GM12878 (cell line): ENCODE results near the gene PRKCB. TPM values are rescaled to one million over a fixed set of nuclear protein-coding genes. Genes with fewer than 3 reads are reported as not detected.

Experiments
- ATAC-seq: fragments of 200-7000 bp; cut with Tn5 transposase; 3 replicates; pipeline ENCODE4 v1.9.1; 2020; ENCODE audit warnings: mild to moderate bottlenecking, moderate library complexity
- BruUV-seq: library from RNA; stranded (reverse); fragments of 400-500 nt; replicated peaks from 2 replicates; lab custom pipeline; 2021; lab: Mats Ljungman, UMichigan
- CTCF ChIA-PET: fragments of 300-600 bp; sonication (Branson Sonifier 250); formaldehyde crosslinking; extraction: SDS; loops from one replicate; lab custom pipeline; 2021; ENCODE audit warnings: inconsistent platforms; lab: Yijun Ruan, JAX
- POLR2A ChIA-PET: fragments of 350-600 bp; formaldehyde crosslinking; extraction: SDS; loops from one replicate; lab custom pipeline; 2021; ENCODE audit warnings: inconsistent platforms; lab: Charles Lee
- RAD21 ChIA-PET: fragments of 300-600 bp; sonication (Branson Sonifier 250); formaldehyde crosslinking; loops from one replicate; lab custom pipeline; 2023; ENCODE audit warnings: antibody characterized with exemption; ENCODE audit not compliant: unreplicated experiment; lab: Charles Lee
- SMC1A ChIA-PET: fragments of 300-600 bp; sonication (Branson Sonifier 250); formaldehyde crosslinking; loops from one replicate; lab custom pipeline; 2023; ENCODE audit not compliant: unreplicated experiment, uncharacterized antibody; lab: Charles Lee
- DNase-seq: peaks from one replicate; pipeline ENCODE4 v3.0.0-alpha.2; 2011; ENCODE audit warnings: low read depth, low spot score
- FAIRE-seq: peaks from 3 replicates; lab custom pipeline; 2011; peaks lifted over from hg19 to GRCh38; lab: Jason Lieb, UNC
- H2AFZ ChIP-seq: 2 replicates; pipeline ENCODE4 v1.6.0; 2011; ENCODE audit warnings: low read depth, low read length, control low read depth; ENCODE audit not compliant: control insufficient read depth
- H3K27ac ChIP-seq: 2 replicates; pipeline ENCODE4 v1.5.1; 2011; ENCODE audit warnings: control low read depth; ENCODE audit not compliant: control insufficient read depth, insufficient read depth
- H3K27me3 ChIP-seq, 2 experiments: replicated peaks in 1 of 2; 2 replicates each; pipeline versions ENCODE4 v1.6.0 to v1.6.1; 2011; ENCODE audit warnings: low read length in 1 of 2; ENCODE audit not compliant: control insufficient read depth in 2 of 2, insufficient read depth in 2 of 2
- H3K36me3 ChIP-seq, 2 experiments: 2 replicates each; pipeline ENCODE4 v1.5.1; 2011; ENCODE audit warnings: low read length in 1 of 2; ENCODE audit not compliant: control insufficient read depth in 2 of 2, insufficient read depth in 2 of 2
- H3K4me1 ChIP-seq: 2 replicates; pipeline ENCODE4 v1.6.1; 2011; ENCODE audit warnings: mild to moderate bottlenecking, low read length, moderate library complexity, mixed read lengths; ENCODE audit not compliant: control insufficient read depth, insufficient read depth
- H3K4me2 ChIP-seq: 2 replicates; pipeline ENCODE4 v1.6.0; 2011; ENCODE audit warnings: control low read depth; ENCODE audit not compliant: control insufficient read depth, insufficient read depth
- H3K4me3 ChIP-seq: fragments of 200-600 bp; sonication (generic); 2 replicates; pipeline ENCODE4 v1.5.1; 2016
- H3K79me2 ChIP-seq: 2 replicates; pipeline ENCODE4 v1.6.0; 2011; ENCODE audit warnings: low read length; ENCODE audit not compliant: control insufficient read depth, insufficient read depth
- H3K9ac ChIP-seq: 2 replicates; pipeline ENCODE4 v1.8.0; 2011; ENCODE audit warnings: low read length, control low read depth, mixed read lengths; ENCODE audit not compliant: control insufficient read depth, insufficient read depth
- H3K9me3 ChIP-seq: replicated peaks from 3 replicates; pipeline ENCODE4 v1.5.1; 2011; ENCODE audit warnings: mild to moderate bottlenecking, low read length; ENCODE audit not compliant: control insufficient read depth, insufficient read depth
- H4K20me1 ChIP-seq: 2 replicates; pipeline ENCODE4 v1.6.0; 2011; ENCODE audit not compliant: control insufficient read depth, insufficient read depth
- ATF2 ChIP-seq: IDR thresholded peaks from 2 replicates; pipeline ENCODE4 v1.6.1; 2012; ENCODE audit warnings: low read length, inconsistent platforms
- BHLHE40 ChIP-seq, 2 experiments: fragments of 450-650 bp in 1 of 2; IDR thresholded peaks; 2 replicates each; pipeline ENCODE4 v1.6.1; 2011 to 2017; ENCODE audit warnings: low read depth in 2 of 2, borderline replicate concordance in 1 of 2, improper control_type of control experiment in 1 of 2, low read length in 1 of 2, mild to moderate bottlenecking in 1 of 2
- BRCA1 ChIP-seq: IDR thresholded peaks from 2 replicates; pipeline ENCODE4 v1.6.1; 2011; ENCODE audit warnings: low read depth, low read length, improper control_type of control experiment
- ESRRA ChIP-seq: IDR thresholded peaks from 2 replicates; pipeline ENCODE4 v1.6.1; 2012; ENCODE audit warnings: mild to moderate bottlenecking, low read length, improper control_type of control experiment
- IKZF1 ChIP-seq: fragments of 450-650 bp; conservative IDR thresholded peaks from 2 replicates; pipeline ENCODE4 v1.6.1; 2017; ENCODE audit warnings: antibody characterized with exemption, mild to moderate bottlenecking
- MYC ChIP-seq: IDR thresholded peaks from 2 replicates; pipeline ENCODE4 v1.6.1; 2011; ENCODE audit warnings: mild to moderate bottlenecking, low read length, moderate library complexity, inconsistent platforms; ENCODE audit not compliant: insufficient read depth, insufficient replicate concordance, insufficient read length, severe bottlenecking
- PBX3 ChIP-seq: IDR thresholded peaks from 2 replicates; pipeline ENCODE4 v1.6.1; 2011; ENCODE audit warnings: mild to moderate bottlenecking, low read depth, low read length, moderate library complexity; ENCODE audit not compliant: insufficient replicate concordance
- USF2 ChIP-seq: IDR thresholded peaks from 2 replicates; pipeline ENCODE4 v1.6.1; 2011; ENCODE audit warnings: low read depth, low read length, improper control_type of control experiment, borderline replicate concordance
- ZZZ3 ChIP-seq: IDR thresholded peaks from 2 replicates; pipeline ENCODE4 v1.6.1; 2011; ENCODE audit warnings: low read depth; ENCODE audit not compliant: control insufficient read depth, insufficient read length
- WGBS: methylation state at CpG from one replicate; pipeline ENCODE4 v1.1.6; 2016; ENCODE audit warnings: low lambda C conversion rate; ENCODE audit not compliant: insufficient replicate concordance, insufficient coverage; ENCODE audit errors: missing lambda C conversion rate; 5-methylcytosine and 5-hydroxymethylcytosine counted together
- in situ Hi-C: fragments of 300-500 bp; cut with MboI; formaldehyde crosslinking; loops from 9 replicates; pipeline ENCODE4 v1.14.3; 2018; ENCODE audit warnings: mixed read lengths
- intact Hi-C: fragments of 100-400 bp; cut with micrococcal nuclease; formaldehyde crosslinking; loops from one replicate; pipeline ENCODE4 v1.14.2; 2022; ENCODE audit not compliant: unreplicated experiment
- polyA plus RNA-seq, 11 experiments: library from polyadenylated mRNA; depleted of rRNA in 4 of 11; unstranded in 6 of 11; stranded (reverse) in 5 of 11; fragments of >200 nt; fragmentation: Nextera tagmentation in 4 of 11; fragmentation: Illumina TruSeq in 1 of 11; extraction: Ambion mirVana in 4 of 11; extraction: Trizol in 1 of 11; gene quantifications; 1 replicate in 1 of 11; 2 replicates in 10 of 11; pipeline versions ENCODE4 v1.2.1 to v1.2.3, GENCODE V29; 2011 to 2016; ENCODE audit warnings: inconsistent platforms in 2 of 11, missing spikeins in 2 of 11, low read depth in 1 of 11
- total RNA-seq, 4 experiments: library from RNA; depleted of rRNA in 3 of 4; stranded (reverse); fragments of >200 nt in 3 of 4; fragmentation: Illumina TruSeq in 1 of 4; extraction: Trizol in 1 of 4; gene quantifications; 2 replicates each; pipeline versions ENCODE4 v1.2.1 to v1.2.3, GENCODE V29; 2013 to 2021

The PRKCB gene
- total and polyA plus RNA-seq, 10 of the 15 experiments (the other 5 are each of a cell fraction or from before 2014, with no cell fraction given) = 21.4 to 158 (median 97.3) TPM

GRCh38 chr16:23795378-23795777, 40.4 kb upstream of the PRKCB start:
- SMC1A ChIA-PET = no interaction called here
- intact Hi-C loops = no loop called here
- BruUV-seq = no TSS peak

More at GRCh38 chr16:23795378-23795777, 40.4 kb upstream of the PRKCB start:
- H3K9me3 ChIP-seq = no peaks in the 10 kb centered on the region; the same call in 2 of the 3 replicates
- DNase-seq (no peak), FAIRE-seq (no peak), ATAC-seq (no peak)
- ChIA-PET CTCF (no interaction called here), POLR2A (interaction anchor here (0.6 kb wide), 1 partner anchor 16 kb away, joined by 5 read pairs; no protein-coding TSS in a partner anchor), RAD21 (no interaction called here)
- H3K4me2 ChIP-seq = no peak overlapping the region
- H3K9ac ChIP-seq = no peak overlapping the region
- H2AFZ ChIP-seq = no peak overlapping the region
- no peaks in the 10 kb centered on the region for H3K36me3 ChIP-seq
- TF ChIP-seq BRCA1 (no peak), PBX3 (no peak), MYC (no peak), ZZZ3 (no peak), USF2 (no peak), ATF2 (no peak), BHLHE40 (IDR thresholded peaks at IDR 0.05; ENCODE audit: borderline replicate concordance in 1 of 2, low read depth in 2 of 2, low read length in 1 of 2) (no peak), ESRRA (no peak), IKZF1 (no peak)
- no peaks in the 10 kb centered on the region for H4K20me1 ChIP-seq
- H3K27ac ChIP-seq = no peak overlapping the region
- WGBS = 54% methylated on average over 6 of the region's 6 CpGs
- H3K4me1 ChIP-seq = no peaks in the 10 kb centered on the region
- no peak overlapping the region for H3K4me3 ChIP-seq
- no peaks in the 10 kb centered on the region for H3K27me3 ChIP-seq
- no peaks in the 10 kb centered on the region for H3K79me2 ChIP-seq
- in situ Hi-C loops = loop anchor here (10.0 kb wide), 1 partner anchor 459 kb away; the partner anchor contains the start of gene CACNG3
